KOPT-K1 (cell line): ENCODE data around the gene RIIAD1.
"Not testable (repeated sequence)": the region's sequence is repeated elsewhere in the genome, so short reads cannot be mapped to it uniquely, and the experiment has no call there.

Source experiments
- H3K27ac ChIP-seq: fragments of 200-600 bp; sonication (generic); 2 replicates; pipeline ENCODE4 v1.5.1; 2016; ENCODE audit warnings: antibody characterized with exemption, mild to moderate bottlenecking, low read depth, low read length; ENCODE audit not compliant: poor library complexity, severe bottlenecking
- H3K36me3 ChIP-seq: fragments of 200-600 bp; sonication (generic); 2 replicates; pipeline ENCODE4 v1.5.1; 2017; ENCODE audit warnings: antibody characterized with exemption, mild to moderate bottlenecking, low read length, moderate library complexity; ENCODE audit not compliant: insufficient read depth
- H3K9me3 ChIP-seq: fragments of 200-600 bp; sonication (generic); 2 replicates; pipeline ENCODE4 v1.5.1; 2017; ENCODE audit warnings: antibody characterized with exemption, low read length, mild to moderate bottlenecking; ENCODE audit not compliant: insufficient read depth, poor library complexity, severe bottlenecking

RIIAD1 gene, protein sequence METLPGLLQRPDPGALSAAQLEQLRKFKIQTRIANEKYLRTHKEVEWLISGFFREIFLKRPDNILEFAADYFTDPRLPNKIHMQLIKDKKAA

DNA sequence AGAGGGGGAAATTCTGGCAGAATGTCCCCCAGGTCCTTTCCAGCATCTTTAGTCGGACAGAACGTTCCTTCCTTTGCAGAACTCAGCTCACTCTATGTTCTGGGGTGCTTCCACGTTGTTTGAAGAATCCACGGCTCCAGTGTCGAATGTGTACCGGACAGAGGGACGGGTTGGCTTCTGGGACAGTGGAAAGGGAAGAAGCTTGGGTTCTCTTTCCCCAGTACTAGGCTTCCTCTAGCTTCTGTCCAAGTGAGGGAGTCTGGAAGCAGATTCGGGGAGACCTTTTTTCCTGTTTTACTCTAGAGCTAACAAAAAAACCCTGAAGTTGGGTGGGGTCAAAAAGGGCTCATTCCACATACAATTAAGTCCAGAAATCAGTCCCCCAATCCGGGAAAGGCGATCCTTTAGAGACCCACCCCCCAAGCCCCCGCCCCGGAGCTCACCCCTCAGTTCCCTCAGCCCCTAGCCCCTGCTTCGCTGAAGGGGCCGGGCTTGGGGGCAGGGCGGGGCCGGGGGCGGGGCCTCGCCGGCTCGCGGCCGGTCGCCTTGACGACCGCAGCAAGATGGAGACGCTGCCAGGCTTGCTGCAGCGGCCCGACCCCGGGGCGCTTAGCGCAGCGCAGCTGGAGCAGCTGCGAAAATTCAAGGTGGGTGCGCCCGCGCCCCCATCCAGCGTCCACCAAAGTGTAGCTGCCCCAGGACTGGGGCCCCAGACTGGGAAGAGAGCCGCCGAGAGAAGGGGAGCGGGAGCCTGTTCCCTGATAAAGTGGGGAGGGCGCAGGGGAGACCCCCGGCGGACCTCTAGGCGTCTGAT lies at the start of gene RIIAD1:
RIIAD1 (plus strand) TSS at position 549 of the 814 bp plus-strand sequence; CDS start at position 564, 15 bp downstream.
- no peaks in the 10 kb centered on the region for H3K9me3 ChIP-seq
- no peaks in the 10 kb centered on the region for H3K36me3 ChIP-seq
- H3K27ac ChIP-seq: no peak within 1 kb of the TSS

- H3K27ac ChIP-seq: no peak overlapping the region
- no peaks in the 10 kb centered on the region for H3K9me3 ChIP-seq
- peaks cover 28% of the 10 kb centered on the region for H3K36me3 ChIP-seq
Observed at GRCh38 chr1:151673407-151673806, 47.9 kb upstream of the RIIAD1 start.

DNA sequence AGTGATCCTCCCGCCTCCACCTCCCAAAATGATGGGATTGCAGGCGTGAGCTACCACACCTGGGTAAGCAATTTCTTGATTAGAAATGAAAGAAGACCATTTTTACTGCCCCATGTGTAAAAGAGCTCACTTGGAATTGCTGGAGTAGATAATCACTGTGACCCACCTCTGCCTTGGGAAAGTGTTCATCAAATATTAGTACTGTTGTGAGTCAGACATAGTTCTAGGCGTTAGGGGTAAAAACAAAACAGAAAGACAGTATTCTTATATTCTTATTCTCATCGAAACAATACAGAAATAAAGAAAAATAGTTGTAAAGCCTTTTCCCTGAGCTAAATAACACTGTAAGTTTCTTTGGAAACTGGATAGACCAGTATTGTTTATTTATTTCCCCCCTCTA lies 40.9 kb upstream of the RIIAD1 start:
- Histone ChIP-seq H3K36me3 (peaks cover 37% of the 10 kb centered on the region), H3K27ac (no peak overlapping the region)

GRCh38 chr1:151680826-151681225 lies 40.5 kb upstream of the RIIAD1 start:
- Histone ChIP-seq H3K9me3 (no peaks in the 10 kb centered on the region), H3K36me3 (peaks cover 39% of the 10 kb centered on the region), H3K27ac (no peak overlapping the region)

More for the DNA sequence above, 40.9 kb upstream of the RIIAD1 start:
- H3K9me3 ChIP-seq: no peaks in the 10 kb centered on the region

- no peaks in the 10 kb centered on the region for H3K9me3 ChIP-seq
- peaks cover 40% of the 10 kb centered on the region for H3K36me3 ChIP-seq
- no peak overlapping the region for H3K27ac ChIP-seq
Observed at GRCh38 chr1:151681923-151682322, 39.4 kb upstream of the RIIAD1 start.

DNA sequence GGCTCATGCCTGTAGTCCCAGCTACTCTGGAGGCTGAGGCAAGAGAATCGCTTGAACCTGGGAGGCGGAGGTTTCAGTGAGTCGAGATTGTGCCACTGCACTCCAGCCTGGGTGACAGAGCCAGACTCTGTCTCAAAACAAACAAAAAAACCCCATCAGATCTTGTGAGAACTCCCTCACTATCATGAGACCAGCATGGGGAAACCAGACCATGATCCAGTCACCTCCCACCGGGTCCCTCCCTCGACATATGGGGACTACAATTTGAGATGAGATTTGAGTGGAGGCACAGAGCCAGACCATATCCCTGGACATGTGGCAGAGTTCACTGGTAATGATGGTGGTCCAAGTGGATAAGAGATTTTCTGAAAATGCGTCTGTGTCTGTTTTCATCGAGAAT lies 38.4 kb upstream of the RIIAD1 start:
- peaks cover 45% of the 10 kb centered on the region for H3K36me3 ChIP-seq
- H3K9me3 ChIP-seq, H3K27ac ChIP-seq: not testable (repeated sequence)

DNA sequence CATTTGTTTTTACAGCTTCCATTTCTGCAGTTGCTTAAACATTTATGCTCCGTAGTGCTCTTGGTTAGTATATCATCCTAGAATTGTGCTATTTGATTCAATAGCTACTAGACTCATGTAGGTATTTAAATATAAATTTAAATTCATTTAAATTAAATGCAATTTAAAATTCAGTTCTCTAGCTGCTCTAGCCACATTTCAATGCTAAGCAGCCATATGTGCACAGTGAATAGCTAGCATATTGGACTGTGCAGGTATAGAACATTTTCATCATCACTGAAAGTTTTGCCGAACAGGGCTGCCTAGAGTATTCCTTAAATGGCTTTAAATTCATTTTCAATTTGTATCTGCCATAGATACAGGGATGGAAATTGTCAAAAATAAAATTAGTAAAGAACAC lies 37.2 kb upstream of the RIIAD1 start:
- H3K27ac ChIP-seq: no peak overlapping the region
- H3K36me3 ChIP-seq: peaks cover 43% of the 10 kb centered on the region
- H3K9me3 ChIP-seq: no peaks in the 10 kb centered on the region

- H3K9me3 ChIP-seq: no peaks in the 10 kb centered on the region
- no peak overlapping the region for H3K27ac ChIP-seq
- peaks cover 48% of the 10 kb centered on the region for H3K36me3 ChIP-seq
Observed at GRCh38 chr1:151686561-151686960, 34.8 kb upstream of the RIIAD1 start.

- Histone ChIP-seq H3K27ac (no peak overlapping the region), H3K36me3 (peaks cover 59% of the 10 kb centered on the region), H3K9me3 (no peaks in the 10 kb centered on the region)
Observed at GRCh38 chr1:151689494-151689893, 31.8 kb upstream of the RIIAD1 start.

GRCh38 chr1:151692226-151692625 lies 29.1 kb upstream of the RIIAD1 start:
- H3K9me3 ChIP-seq: no peaks in the 10 kb centered on the region

DNA sequence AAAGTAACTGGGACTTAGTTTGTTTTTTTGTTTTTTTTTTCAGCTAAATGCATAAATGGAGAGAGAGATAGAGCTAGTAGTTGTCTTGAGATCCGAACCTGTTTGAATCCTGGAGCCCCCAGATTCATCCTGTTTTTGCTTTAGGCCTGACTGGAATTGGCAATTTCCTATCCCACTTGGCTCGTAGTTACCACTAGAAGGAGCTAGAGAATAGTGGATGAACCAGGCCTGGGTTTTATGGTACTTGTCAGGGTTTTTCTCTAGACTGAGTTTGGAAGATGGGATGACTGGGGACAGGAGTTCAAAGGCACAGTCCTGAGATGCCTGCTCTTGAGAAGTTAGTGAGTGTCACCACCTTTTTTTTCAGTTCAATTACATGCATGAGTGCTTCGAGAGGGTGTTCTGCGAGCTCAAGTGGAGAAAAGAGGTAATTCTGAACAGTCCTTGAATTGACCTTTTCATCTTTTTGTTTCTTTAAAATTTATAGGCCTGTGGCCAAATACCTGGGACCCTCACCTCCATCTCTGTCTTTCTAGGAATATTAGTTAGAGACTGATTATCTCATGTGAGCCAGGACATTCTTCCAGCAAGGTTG lies 28.2 kb upstream of the RIIAD1 start:
- no peaks in the 10 kb centered on the region for H3K9me3 ChIP-seq
- peaks cover 64% of the 10 kb centered on the region for H3K36me3 ChIP-seq
- no peak overlapping the region for H3K27ac ChIP-seq

More at GRCh38 chr1:151692226-151692625, 29.1 kb upstream of the RIIAD1 start:
- Histone ChIP-seq H3K36me3 (peaks cover 59% of the 10 kb centered on the region), H3K27ac (no peak overlapping the region)

- peaks cover 47% of the 10 kb centered on the region for H3K36me3 ChIP-seq
- H3K9me3 ChIP-seq: no peaks in the 10 kb centered on the region
- no peak overlapping the region for H3K27ac ChIP-seq
Observed at GRCh38 chr1:151701515-151701914, 19.8 kb upstream of the RIIAD1 start.

DNA sequence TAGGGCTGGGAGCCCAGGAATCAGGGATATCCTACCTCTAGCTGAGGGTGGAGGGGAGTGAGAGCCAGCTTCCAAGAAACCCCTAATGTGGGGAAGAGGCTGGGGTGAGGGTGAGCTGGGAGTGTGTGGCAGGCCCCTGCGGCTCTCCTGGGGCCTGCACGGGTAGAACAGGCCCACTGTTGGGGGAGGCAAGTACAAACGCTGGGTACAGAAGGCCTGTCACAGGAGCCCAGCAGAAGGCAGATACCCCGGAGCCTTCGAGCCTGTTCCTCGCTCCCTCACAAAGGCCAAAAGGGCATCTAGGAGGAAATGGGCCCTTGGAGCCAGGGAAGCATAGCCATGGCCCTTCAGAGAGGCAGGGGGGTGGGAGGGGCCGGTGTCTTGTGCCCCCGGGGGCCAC lies 18.4 kb upstream of the RIIAD1 start:
- peaks cover 33% of the 10 kb centered on the region; the same call in 1 of the 2 replicates for H3K36me3 ChIP-seq

DNA sequence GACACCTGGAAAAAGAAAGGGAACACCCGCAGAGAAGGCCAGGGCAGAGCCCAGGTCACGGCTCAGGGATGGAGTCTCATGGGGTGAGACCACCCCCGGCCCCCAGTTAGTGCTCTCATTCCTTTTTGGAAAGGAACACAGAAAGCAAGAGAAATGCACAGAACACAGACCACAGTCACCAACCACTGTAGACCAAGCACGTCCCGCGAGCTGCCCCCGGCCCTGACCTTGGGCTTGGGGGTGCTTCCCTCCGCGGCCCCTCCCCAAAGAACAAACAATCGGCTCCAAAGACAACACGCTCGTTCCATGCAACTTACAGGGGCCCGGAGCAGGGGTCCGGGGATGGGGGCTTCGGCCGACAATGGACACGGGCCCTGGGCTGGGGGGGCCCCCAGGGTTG lies 17.5 kb upstream of the RIIAD1 start:
- Histone ChIP-seq H3K36me3 (peaks cover 25% of the 10 kb centered on the region; the same call in 1 of the 2 replicates), H3K27ac (no peak overlapping the region), H3K9me3 (no peaks in the 10 kb centered on the region)

More for the DNA sequence above, 18.4 kb upstream of the RIIAD1 start:
- H3K27ac ChIP-seq: no peak overlapping the region
- no peaks in the 10 kb centered on the region for H3K9me3 ChIP-seq

DNA sequence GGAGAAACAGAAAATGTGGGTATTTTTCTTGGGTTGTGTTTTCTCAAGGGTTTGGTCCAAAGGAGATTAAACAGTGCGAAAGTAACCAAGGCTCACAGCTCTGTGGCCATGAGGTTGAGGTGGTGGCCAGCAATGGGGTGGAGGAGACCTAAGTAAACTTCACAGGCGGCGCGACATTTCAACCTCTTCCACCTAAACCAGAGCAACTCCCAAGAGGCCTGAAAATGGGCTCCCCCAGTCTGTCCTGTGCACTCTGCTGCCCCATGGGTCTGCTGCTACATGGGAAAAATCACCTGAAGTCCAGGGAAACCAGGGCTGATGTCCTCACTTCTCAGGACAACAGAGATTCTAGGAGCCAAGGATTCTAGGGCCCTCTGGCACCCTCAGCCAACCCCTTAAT lies 17.1 kb upstream of the RIIAD1 start:
- no peaks in the 10 kb centered on the region for H3K9me3 ChIP-seq
- no peak overlapping the region for H3K27ac ChIP-seq
- peaks cover 21% of the 10 kb centered on the region; the same call in 1 of the 2 replicates for H3K36me3 ChIP-seq
